ENCODE data around the gene TRIM40. TPM values are rescaled to one million over a fixed set of nuclear protein-coding genes. Genes with fewer than 3 reads are reported as not detected.

Gene TRIM40
- total and polyA plus RNA-seq, 2 of the 13 experiments (the other 11 are each of a cell fraction or from before 2014, with no cell fraction given) = 0.58 TPM; not detected in 1

DNA sequence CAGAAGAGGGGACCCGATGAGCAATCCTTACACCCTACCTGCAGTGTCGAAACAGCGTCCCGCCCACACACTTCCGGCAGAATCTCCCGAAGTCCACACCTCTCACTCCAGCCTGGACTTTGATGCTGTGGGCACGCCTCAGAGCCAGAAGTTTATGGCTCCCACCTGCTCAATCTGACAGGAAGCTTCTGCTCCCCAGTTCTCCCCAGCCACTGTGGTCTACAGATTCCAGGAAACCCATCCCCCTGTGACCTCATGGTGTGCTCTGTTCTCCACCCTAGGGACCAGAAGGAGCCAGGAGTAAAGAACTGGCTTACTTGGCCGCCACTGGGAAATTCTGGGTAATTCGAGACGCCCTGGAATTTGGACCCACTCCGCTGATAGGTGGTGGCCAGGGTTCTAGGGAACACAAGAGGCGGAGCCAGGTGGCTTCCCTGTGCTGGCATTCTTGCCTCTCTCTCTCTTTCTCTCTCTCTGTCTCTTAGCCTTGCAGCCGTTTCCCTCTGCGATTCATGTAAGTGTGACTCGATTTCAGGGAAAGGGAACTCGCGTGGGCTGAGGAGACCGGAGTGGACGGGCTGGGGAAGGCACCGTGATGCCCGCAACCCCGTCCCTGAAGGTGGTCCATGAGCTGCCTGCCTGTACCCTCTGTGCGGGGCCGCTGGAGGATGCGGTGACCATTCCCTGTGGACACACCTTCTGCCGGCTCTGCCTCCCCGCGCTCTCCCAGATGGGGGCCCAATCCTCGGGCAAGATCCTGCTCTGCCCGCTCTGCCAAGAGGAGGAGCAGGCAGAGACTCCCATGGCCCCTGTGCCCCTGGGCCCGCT is 27.4 kb downstream of the TRIM40 start, which contains the start of gene TRIM15 (continued):
- no peak; the same call in 1 of the 2 replicates for TF ChIP-seq ZNF800 (CRISPR knock-in tag; IDR thresholded peaks at IDR 0.05)
- TF ChIP-seq HNRNPH1 (optimal IDR thresholded peaks at IDR 0.05; ENCODE audit: low read depth, low read length) = peak; percentile 68
- TF ChIP-seq ZFP82 (CRISPR knock-in tag; IDR thresholded peaks at IDR 0.05; ENCODE audit: borderline replicate concordance) = no peak; the same call in 1 of the 2 replicates
- TF ChIP-seq MIER2 (CRISPR knock-in tag; IDR thresholded peaks at IDR 0.05) = peak; percentile 31; the same call in 1 of the 2 replicates
- TF ChIP-seq ZNF318 (CRISPR knock-in tag; IDR thresholded peaks at IDR 0.05) = no peak
- TF ChIP-seq ZNF44 (CRISPR knock-in tag; IDR thresholded peaks at IDR 0.05) = peak; percentile 91
- no peak for TF ChIP-seq XBP1 (CRISPR knock-in tag; IDR thresholded peaks at IDR 0.05)
- no peak for TF ChIP-seq HMG20B (CRISPR knock-in tag; conservative IDR thresholded peaks at IDR 0.05)
- peak; percentile 64; the same call in 1 of the 2 replicates for TF ChIP-seq REL (CRISPR knock-in tag; conservative IDR thresholded peaks at IDR 0.05)
- TF ChIP-seq ZNF362 (CRISPR knock-in tag; IDR thresholded peaks at IDR 0.05; ENCODE audit: borderline replicate concordance) = peak; percentile 52; the same call in 1 of the 2 replicates
- TF ChIP-seq MAFF (IDR thresholded peaks at IDR 0.05; ENCODE audit: low read depth, low read length) = no peak
- no peak for TF ChIP-seq ATF6 (CRISPR knock-in tag; conservative IDR thresholded peaks at IDR 0.05)
- TF ChIP-seq MED1 (CRISPR knock-in tag; IDR thresholded peaks at IDR 0.05) = peak; percentile 75; the same call in 1 of the 2 replicates
- no peak for TF ChIP-seq ZNF335 (CRISPR knock-in tag; IDR thresholded peaks at IDR 0.05)

All from HepG2 (cell line).